KMS-11 (cell line): ENCODE results near the gene OR4N5.

Source experiments
- H2AFZ ChIP-seq: fragments of 200-600 bp; sonication (generic); 2 replicates; pipeline ENCODE4 v1.6.1; 2016; ENCODE audit warnings: antibody characterized with exemption, mixed run types, low read depth
- H3K27ac ChIP-seq: fragments of 200-600 bp; sonication (generic); 2 replicates; pipeline ENCODE4 v1.6.1; 2016; ENCODE audit warnings: mild to moderate bottlenecking, mixed run types
- H3K27me3 ChIP-seq: fragments of 200-600 bp; sonication (generic); 2 replicates; pipeline ENCODE4 v1.6.1; 2017; ENCODE audit warnings: mild to moderate bottlenecking, low read depth, mixed run types, moderate library complexity; ENCODE audit not compliant: insufficient read depth
- H3K36me3 ChIP-seq: fragments of 200-600 bp; sonication (generic); 2 replicates; pipeline ENCODE4 v1.6.1; 2017; ENCODE audit warnings: mild to moderate bottlenecking, mixed run types; ENCODE audit not compliant: insufficient read depth
- H3K4me1 ChIP-seq: fragments of 200-600 bp; sonication (generic); 2 replicates; pipeline ENCODE4 v1.6.1; 2016; ENCODE audit warnings: mild to moderate bottlenecking, low read depth, mixed run types; ENCODE audit not compliant: poor library complexity, severe bottlenecking
- H3K4me2 ChIP-seq: fragments of 200-600 bp; sonication (generic); 2 replicates; pipeline ENCODE4 v1.7.0; 2016; ENCODE audit warnings: mild to moderate bottlenecking, mixed run types
- H3K4me3 ChIP-seq: fragments of 200-600 bp; sonication (generic); IDR thresholded peaks from 2 replicates; pipeline ENCODE4 v1.6.1; 2017; ENCODE audit warnings: low read depth, low read length, mixed read lengths; ENCODE audit not compliant: insufficient read depth
- H3K79me2 ChIP-seq: fragments of 200-600 bp; sonication (generic); 2 replicates; pipeline ENCODE4 v1.6.1; 2016; ENCODE audit warnings: low read depth, mixed run types; ENCODE audit not compliant: insufficient read depth
- H3K9ac ChIP-seq: fragments of 200-600 bp; sonication (generic); 2 replicates; pipeline ENCODE4 v1.6.1; 2016; ENCODE audit warnings: mild to moderate bottlenecking, mixed run types
- H4K20me1 ChIP-seq: fragments of 200-600 bp; sonication (generic); 2 replicates; pipeline ENCODE4 v1.6.1; 2016; ENCODE audit warnings: mild to moderate bottlenecking, mixed run types; ENCODE audit not compliant: insufficient read depth
- CTCF ChIP-seq: fragments of 200-600 bp; sonication (generic); conservative IDR thresholded peaks from 2 replicates; pipeline ENCODE4 v1.6.1; 2017; ENCODE audit warnings: low read depth, mild to moderate bottlenecking, antibody characterized with exemption, low read length, moderate library complexity, mixed read lengths

Gene OR4N5

GRCh38 chr14:20112321-20112720 is 26.3 kb upstream of the OR4N5 start:
- no peak overlapping the region for H3K27ac ChIP-seq
- H3K27me3 ChIP-seq: no peaks in the 10 kb centered on the region
- H3K4me1 ChIP-seq: no peaks in the 10 kb centered on the region
- H3K79me2 ChIP-seq: no peaks in the 10 kb centered on the region
- no peak overlapping the region for H3K4me2 ChIP-seq
- H2AFZ ChIP-seq: no peak overlapping the region
- TF ChIP-seq CTCF: no peak
- H3K36me3 ChIP-seq: no peaks in the 10 kb centered on the region
- no peaks in the 10 kb centered on the region for H4K20me1 ChIP-seq
- no peak overlapping the region for H3K9ac ChIP-seq
- H3K4me3 ChIP-seq: no peak overlapping the region

GRCh38 chr14:20116748-20117147 is 21.9 kb upstream of the OR4N5 start:
- no peaks in the 10 kb centered on the region for H3K36me3 ChIP-seq
- H3K4me2 ChIP-seq: no peak overlapping the region
- no peak overlapping the region for H3K4me3 ChIP-seq
- H4K20me1 ChIP-seq: no peaks in the 10 kb centered on the region
- no peak overlapping the region for H2AFZ ChIP-seq
- H3K9ac ChIP-seq: no peak overlapping the region
- no peaks in the 10 kb centered on the region for H3K27me3 ChIP-seq
- no peak for TF ChIP-seq CTCF
- H3K27ac ChIP-seq: no peak overlapping the region
- H3K79me2 ChIP-seq: no peaks in the 10 kb centered on the region
- no peaks in the 10 kb centered on the region for H3K4me1 ChIP-seq

GRCh38 chr14:20118795-20119194 is 19.8 kb upstream of the OR4N5 start:
- H3K27ac ChIP-seq: no peak overlapping the region
- no peak for TF ChIP-seq CTCF
- no peaks in the 10 kb centered on the region for H4K20me1 ChIP-seq
- H3K4me1 ChIP-seq: no peaks in the 10 kb centered on the region
- no peaks in the 10 kb centered on the region for H3K79me2 ChIP-seq
- no peak overlapping the region for H2AFZ ChIP-seq
- no peak overlapping the region for H3K4me2 ChIP-seq
- H3K9ac ChIP-seq: no peak overlapping the region
- H3K36me3 ChIP-seq: no peaks in the 10 kb centered on the region
- no peak overlapping the region for H3K4me3 ChIP-seq
- H3K27me3 ChIP-seq: no peaks in the 10 kb centered on the region

- H3K9ac ChIP-seq: no peak overlapping the region
- H3K4me3 ChIP-seq: no peak overlapping the region
- H3K4me1 ChIP-seq: no peaks in the 10 kb centered on the region
- H3K36me3 ChIP-seq: no peaks in the 10 kb centered on the region
- no peaks in the 10 kb centered on the region for H4K20me1 ChIP-seq
- no peak overlapping the region for H2AFZ ChIP-seq
- no peaks in the 10 kb centered on the region for H3K79me2 ChIP-seq
- no peak overlapping the region for H3K27ac ChIP-seq
- TF ChIP-seq CTCF: no peak
- H3K4me2 ChIP-seq: no peak overlapping the region
- H3K27me3 ChIP-seq: no peaks in the 10 kb centered on the region
Observed at GRCh38 chr14:20143911-20144310, 5.3 kb downstream of the OR4N5 start.

GRCh38 chr14:20144820-20145219 is 6.2 kb downstream of the OR4N5 start:
- TF ChIP-seq CTCF: no peak
- Histone ChIP-seq H3K27ac (no peak overlapping the region), H2AFZ (no peak overlapping the region), H3K4me3 (no peak overlapping the region), H4K20me1 (no peaks in the 10 kb centered on the region), H3K36me3 (no peaks in the 10 kb centered on the region), H3K9ac (no peak overlapping the region), H3K79me2 (no peaks in the 10 kb centered on the region), H3K27me3 (no peaks in the 10 kb centered on the region), H3K4me2 (no peak overlapping the region), H3K4me1 (no peaks in the 10 kb centered on the region)
